Peyer's patch (tissue), 4 donors: ENCODE measurements around the gene DNAI1.

Experiments used
- POLR2A ChIP-seq, 2 donors: fragments of 450-650 bp; IDR thresholded peaks; one replicate each; pipeline ENCODE4 v1.5.1; 2017; ENCODE audit warnings: antibody characterized with exemption in 2 of 2, mild to moderate bottlenecking in 2 of 2, moderate library complexity in 2 of 2
- TF ChIP-seq, protein P1 (sequence below), 6 experiments: fragments of 450-650 bp in 4 of 6; fragments of 200-600 bp in 2 of 6; sonication (generic) in 1 of 6; IDR thresholded peaks; one replicate each; pipeline ENCODE4 v1.5.1; 2017 to 2019; ENCODE audit warnings: antibody characterized with exemption in 6 of 6, mild to moderate bottlenecking in 3 of 6, moderate library complexity in 1 of 6

DNA sequence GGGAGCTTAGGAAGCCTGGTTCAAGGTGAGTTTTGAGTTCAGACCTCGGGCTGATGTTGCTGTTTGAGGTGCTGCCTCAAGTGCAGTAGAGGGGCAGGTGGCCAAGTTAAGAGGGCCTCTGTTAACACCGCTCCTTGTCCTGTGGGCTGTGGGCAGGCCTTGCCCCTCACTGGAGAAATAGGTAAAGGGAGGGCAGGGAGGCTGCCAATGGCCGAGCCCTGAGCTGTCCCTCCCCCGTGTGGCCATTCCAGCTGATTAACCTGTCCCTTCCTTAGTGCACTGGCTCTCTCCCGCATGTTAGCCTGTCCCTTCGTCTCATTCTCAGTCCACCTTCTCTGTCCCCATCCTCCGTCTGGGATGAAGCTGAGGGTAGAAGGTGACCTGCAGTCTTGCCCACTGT, 109.5 kb downstream of the DNAI1 start:
- TF ChIP-seq, protein P1, sequence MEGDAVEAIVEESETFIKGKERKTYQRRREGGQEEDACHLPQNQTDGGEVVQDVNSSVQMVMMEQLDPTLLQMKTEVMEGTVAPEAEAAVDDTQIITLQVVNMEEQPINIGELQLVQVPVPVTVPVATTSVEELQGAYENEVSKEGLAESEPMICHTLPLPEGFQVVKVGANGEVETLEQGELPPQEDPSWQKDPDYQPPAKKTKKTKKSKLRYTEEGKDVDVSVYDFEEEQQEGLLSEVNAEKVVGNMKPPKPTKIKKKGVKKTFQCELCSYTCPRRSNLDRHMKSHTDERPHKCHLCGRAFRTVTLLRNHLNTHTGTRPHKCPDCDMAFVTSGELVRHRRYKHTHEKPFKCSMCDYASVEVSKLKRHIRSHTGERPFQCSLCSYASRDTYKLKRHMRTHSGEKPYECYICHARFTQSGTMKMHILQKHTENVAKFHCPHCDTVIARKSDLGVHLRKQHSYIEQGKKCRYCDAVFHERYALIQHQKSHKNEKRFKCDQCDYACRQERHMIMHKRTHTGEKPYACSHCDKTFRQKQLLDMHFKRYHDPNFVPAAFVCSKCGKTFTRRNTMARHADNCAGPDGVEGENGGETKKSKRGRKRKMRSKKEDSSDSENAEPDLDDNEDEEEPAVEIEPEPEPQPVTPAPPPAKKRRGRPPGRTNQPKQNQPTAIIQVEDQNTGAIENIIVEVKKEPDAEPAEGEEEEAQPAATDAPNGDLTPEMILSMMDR (IDR thresholded peaks at IDR 0.05) = no peak
- TF ChIP-seq POLR2A (IDR thresholded peaks at IDR 0.05) = no peak
